ENCODE results near the gene MIA3. TPM values are rescaled to one million over a fixed set of nuclear protein-coding genes. Genes with fewer than 3 reads are reported as not detected.

The MIA3 gene
- total and polyA plus RNA-seq, 2 donors = 33.1 to 35.8 TPM

Other genes with a start within 250 kb of the MIA3 start
- 0.33 TPM for gene HHIPL2, start 70.0 kb upstream of the MIA3 start, total RNA-seq
- 0.57 TPM for gene HHIPL2, start 70.0 kb upstream of the MIA3 start, polyA plus RNA-seq
- 8.5 TPM for gene TAF1A, start 28.2 kb upstream of the MIA3 start, total RNA-seq
- gene TAF1A, start 28.2 kb upstream of the MIA3 start, polyA plus RNA-seq = 2.9 TPM
- 20.4 TPM for gene AIDA, start 94.4 kb downstream of the MIA3 start, total RNA-seq
- 54.0 TPM for gene AIDA, start 94.4 kb downstream of the MIA3 start, polyA plus RNA-seq
- 27.5 TPM for gene BROX, start 94.5 kb downstream of the MIA3 start, total RNA-seq
- gene BROX, start 94.5 kb downstream of the MIA3 start, polyA plus RNA-seq = 35.8 TPM
- 0.42 TPM for gene FAM177B, start 119.1 kb downstream of the MIA3 start, total RNA-seq
- 1.8 TPM for gene FAM177B, start 119.1 kb downstream of the MIA3 start, polyA plus RNA-seq
- 2.0 TPM for gene DISP1, start 196.9 kb downstream of the MIA3 start, total RNA-seq
- 2.2 TPM for gene DISP1, start 196.9 kb downstream of the MIA3 start, polyA plus RNA-seq

Data from thymus (tissue), 2 donors.